H1 (cell line): Measurements from ENCODE around the gene TEKT5. TPM values are rescaled to one million over a fixed set of nuclear protein-coding genes. Genes with fewer than 3 reads are reported as not detected.

ENCODE experiments used
- CEBPB ChIP-seq: IDR thresholded peaks from 2 replicates; pipeline ENCODE4 v1.6.1; 2012; ENCODE audit warnings: low read depth, low read length
- POU5F1 ChIP-seq: IDR thresholded peaks from 2 replicates; pipeline ENCODE4 v1.6.1; 2011; ENCODE audit warnings: low read depth, mild to moderate bottlenecking, low read length, moderate library complexity
- SP4 ChIP-seq: IDR thresholded peaks from 2 replicates; pipeline ENCODE4 v1.6.1; 2012; ENCODE audit warnings: low read length, inconsistent platforms
- YY1 ChIP-seq: IDR thresholded peaks from 2 replicates; pipeline ENCODE4 v1.6.1; 2011; ENCODE audit warnings: low read depth, mild to moderate bottlenecking, low read length
- polyA plus RNA-seq, 7 experiments: library from polyadenylated mRNA; depleted of rRNA in 3 of 7; stranded (reverse) in 5 of 7; unstranded in 2 of 7; fragments of >200 nt in 5 of 7; fragments of 200-250 nt in 2 of 7; gene quantifications; 1 replicate in 5 of 7; 2 replicates in 1 of 7; 4 replicates in 1 of 7; pipeline versions ENCODE4 v1.2.1 to v1.2.3, GENCODE V29; 2011 to 2013; ENCODE audit warnings: missing spikeins in 2 of 7, mixed read lengths in 2 of 7
- total RNA-seq: library from RNA; stranded (reverse); fragmentation: NEBNext Ultra II Directional; extraction: Animal tissue kit (Norgen Biotek cat#: 25700); gene quantifications from 2 replicates; pipeline ENCODE4 v1.2.1, GENCODE V29; 2021
- TF ChIP-seq, protein P1 (sequence below): fragments of 300-600 bp; sonication (generic); IDR thresholded peaks from 2 replicates; pipeline ENCODE4 v1.7.1; 2012; ENCODE audit warnings: low read length, moderate library complexity, mild to moderate bottlenecking, inconsistent platforms; ENCODE audit not compliant: insufficient replicate concordance

Gene TEKT5
- total and polyA plus RNA-seq, 2 of the 8 experiments (the other 6 are each of a cell fraction or from before 2014, with no cell fraction given), result 0.95 TPM; not detected in 1

DNA sequence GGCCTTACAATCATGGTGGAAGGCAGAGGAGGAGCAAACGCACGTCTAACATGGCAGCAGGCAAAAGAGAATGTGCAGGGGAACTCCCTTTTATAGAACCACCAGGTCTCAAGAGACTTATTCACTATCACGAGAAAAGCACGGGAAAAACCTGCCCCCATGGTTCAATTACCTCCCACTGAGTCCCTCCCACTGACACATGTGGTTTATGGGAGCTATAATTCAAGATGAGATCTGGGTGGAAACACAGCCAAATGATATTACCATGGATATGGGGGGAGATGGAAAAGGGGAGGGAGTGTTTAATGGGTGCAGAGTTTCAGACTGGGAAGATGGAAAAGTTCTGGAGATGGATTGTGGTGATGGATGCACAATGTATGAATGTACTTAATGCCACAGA is 23.0 kb downstream of the TEKT5 start (continued):
- TF ChIP-seq, protein P1, sequence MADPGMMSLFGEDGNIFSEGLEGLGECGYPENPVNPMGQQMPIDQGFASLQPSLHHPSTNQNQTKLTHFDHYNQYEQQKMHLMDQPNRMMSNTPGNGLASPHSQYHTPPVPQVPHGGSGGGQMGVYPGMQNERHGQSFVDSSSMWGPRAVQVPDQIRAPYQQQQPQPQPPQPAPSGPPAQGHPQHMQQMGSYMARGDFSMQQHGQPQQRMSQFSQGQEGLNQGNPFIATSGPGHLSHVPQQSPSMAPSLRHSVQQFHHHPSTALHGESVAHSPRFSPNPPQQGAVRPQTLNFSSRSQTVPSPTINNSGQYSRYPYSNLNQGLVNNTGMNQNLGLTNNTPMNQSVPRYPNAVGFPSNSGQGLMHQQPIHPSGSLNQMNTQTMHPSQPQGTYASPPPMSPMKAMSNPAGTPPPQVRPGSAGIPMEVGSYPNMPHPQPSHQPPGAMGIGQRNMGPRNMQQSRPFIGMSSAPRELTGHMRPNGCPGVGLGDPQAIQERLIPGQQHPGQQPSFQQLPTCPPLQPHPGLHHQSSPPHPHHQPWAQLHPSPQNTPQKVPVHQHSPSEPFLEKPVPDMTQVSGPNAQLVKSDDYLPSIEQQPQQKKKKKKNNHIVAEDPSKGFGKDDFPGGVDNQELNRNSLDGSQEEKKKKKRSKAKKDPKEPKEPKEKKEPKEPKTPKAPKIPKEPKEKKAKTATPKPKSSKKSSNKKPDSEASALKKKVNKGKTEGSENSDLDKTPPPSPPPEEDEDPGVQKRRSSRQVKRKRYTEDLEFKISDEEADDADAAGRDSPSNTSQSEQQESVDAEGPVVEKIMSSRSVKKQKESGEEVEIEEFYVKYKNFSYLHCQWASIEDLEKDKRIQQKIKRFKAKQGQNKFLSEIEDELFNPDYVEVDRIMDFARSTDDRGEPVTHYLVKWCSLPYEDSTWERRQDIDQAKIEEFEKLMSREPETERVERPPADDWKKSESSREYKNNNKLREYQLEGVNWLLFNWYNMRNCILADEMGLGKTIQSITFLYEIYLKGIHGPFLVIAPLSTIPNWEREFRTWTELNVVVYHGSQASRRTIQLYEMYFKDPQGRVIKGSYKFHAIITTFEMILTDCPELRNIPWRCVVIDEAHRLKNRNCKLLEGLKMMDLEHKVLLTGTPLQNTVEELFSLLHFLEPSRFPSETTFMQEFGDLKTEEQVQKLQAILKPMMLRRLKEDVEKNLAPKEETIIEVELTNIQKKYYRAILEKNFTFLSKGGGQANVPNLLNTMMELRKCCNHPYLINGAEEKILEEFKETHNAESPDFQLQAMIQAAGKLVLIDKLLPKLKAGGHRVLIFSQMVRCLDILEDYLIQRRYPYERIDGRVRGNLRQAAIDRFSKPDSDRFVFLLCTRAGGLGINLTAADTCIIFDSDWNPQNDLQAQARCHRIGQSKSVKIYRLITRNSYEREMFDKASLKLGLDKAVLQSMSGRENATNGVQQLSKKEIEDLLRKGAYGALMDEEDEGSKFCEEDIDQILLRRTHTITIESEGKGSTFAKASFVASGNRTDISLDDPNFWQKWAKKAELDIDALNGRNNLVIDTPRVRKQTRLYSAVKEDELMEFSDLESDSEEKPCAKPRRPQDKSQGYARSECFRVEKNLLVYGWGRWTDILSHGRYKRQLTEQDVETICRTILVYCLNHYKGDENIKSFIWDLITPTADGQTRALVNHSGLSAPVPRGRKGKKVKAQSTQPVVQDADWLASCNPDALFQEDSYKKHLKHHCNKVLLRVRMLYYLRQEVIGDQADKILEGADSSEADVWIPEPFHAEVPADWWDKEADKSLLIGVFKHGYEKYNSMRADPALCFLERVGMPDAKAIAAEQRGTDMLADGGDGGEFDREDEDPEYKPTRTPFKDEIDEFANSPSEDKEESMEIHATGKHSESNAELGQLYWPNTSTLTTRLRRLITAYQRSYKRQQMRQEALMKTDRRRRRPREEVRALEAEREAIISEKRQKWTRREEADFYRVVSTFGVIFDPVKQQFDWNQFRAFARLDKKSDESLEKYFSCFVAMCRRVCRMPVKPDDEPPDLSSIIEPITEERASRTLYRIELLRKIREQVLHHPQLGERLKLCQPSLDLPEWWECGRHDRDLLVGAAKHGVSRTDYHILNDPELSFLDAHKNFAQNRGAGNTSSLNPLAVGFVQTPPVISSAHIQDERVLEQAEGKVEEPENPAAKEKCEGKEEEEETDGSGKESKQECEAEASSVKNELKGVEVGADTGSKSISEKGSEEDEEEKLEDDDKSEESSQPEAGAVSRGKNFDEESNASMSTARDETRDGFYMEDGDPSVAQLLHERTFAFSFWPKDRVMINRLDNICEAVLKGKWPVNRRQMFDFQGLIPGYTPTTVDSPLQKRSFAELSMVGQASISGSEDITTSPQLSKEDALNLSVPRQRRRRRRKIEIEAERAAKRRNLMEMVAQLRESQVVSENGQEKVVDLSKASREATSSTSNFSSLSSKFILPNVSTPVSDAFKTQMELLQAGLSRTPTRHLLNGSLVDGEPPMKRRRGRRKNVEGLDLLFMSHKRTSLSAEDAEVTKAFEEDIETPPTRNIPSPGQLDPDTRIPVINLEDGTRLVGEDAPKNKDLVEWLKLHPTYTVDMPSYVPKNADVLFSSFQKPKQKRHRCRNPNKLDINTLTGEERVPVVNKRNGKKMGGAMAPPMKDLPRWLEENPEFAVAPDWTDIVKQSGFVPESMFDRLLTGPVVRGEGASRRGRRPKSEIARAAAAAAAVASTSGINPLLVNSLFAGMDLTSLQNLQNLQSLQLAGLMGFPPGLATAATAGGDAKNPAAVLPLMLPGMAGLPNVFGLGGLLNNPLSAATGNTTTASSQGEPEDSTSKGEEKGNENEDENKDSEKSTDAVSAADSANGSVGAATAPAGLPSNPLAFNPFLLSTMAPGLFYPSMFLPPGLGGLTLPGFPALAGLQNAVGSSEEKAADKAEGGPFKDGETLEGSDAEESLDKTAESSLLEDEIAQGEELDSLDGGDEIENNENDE, result no peak
- TF ChIP-seq SP4 (no peak), CEBPB (no peak), YY1 (no peak), POU5F1 (no peak)
